Measurements from ENCODE around the gene ISG20. TPM values are rescaled to one million over a fixed set of nuclear protein-coding genes. Genes with fewer than 3 reads are reported as not detected.
A peak's percentile ranks its signal among the peaks of the same experiment; 100 is the strongest.

ISG20 gene
- total RNA-seq, 1 donor from 2014 or later = 15.9 TPM

DNA sequence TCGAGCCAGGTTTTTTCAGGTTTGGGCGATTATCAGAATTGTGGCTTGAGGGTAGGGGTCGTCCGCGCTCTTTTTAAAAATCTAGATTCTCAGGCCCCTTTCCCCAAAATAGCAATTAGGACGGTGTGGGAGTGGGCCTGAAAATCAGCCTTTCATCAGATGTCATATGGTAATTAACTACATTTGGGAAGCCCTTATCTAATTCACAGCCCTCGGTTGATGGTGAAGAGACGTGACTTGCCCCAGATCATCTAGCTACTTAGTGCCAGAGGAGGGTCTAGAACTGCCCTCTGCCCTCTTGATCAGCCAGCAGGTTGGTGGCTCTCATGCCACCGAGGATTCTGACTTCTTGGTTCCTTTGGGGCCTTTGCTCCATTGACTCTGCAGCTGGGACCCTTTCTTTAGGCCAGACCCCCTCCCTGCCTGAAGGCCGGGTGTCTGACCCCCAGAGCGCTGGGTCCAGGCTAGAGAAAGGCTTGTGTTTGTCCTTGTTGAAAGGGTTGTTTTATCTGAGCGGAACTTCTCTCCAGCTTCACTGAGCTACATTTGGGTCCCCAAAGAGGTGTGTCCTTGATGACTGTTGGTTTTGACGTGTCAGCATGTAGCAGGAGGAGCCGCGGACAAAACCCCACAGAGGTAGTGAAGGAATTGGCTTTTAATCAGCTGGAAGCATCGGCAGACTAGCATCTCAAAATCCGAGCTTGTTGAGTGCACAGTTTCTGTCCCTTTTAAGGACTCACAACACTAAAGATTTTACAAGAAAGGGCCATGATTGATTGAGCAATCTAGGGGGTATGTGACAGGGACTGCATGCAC lies 16.8 kb upstream of the ISG20 start:
- Mint-ChIP-seq H3K4me1 (ENCODE audit: low read depth, unreplicated experiment) (peaks cover 18% of the 10 kb centered on the region), H3K9me3 (ENCODE audit: unreplicated experiment) (no peaks in the 10 kb centered on the region), H3K4me3 (ENCODE audit: unreplicated experiment) (peak overlapping the region; percentile 97), H3K27ac (ENCODE audit: unreplicated experiment) (peak overlapping the region; percentile 95), H3K27me3 (ENCODE audit: low read depth, unreplicated experiment) (no peaks in the 10 kb centered on the region), H3K36me3 (ENCODE audit: low read depth, unreplicated experiment) (peaks cover 5% of the 10 kb centered on the region)
- Histone ChIP-seq H3K27me3 (ENCODE audit: insufficient read depth, low read length) (no peaks in the 10 kb centered on the region), H3K9ac (ENCODE audit: low read length) (peak overlapping the region; percentile 98), H3K9me3 (ENCODE audit: insufficient read depth, low read depth, low read length) (no peaks in the 10 kb centered on the region), H3K4me2 (ENCODE audit: low read length) (peak overlapping the region; percentile 88), H4K20me1 (ENCODE audit: insufficient read depth, low read length) (peaks cover 52% of the 10 kb centered on the region), H3K27ac (ENCODE audit: low read depth, low read length) (peak overlapping the region; percentile 99), H3K4me3 (ENCODE audit: insufficient read depth, low read depth, low read length) (peak overlapping the region; percentile 86), H3K36me3 (ENCODE audit: insufficient read depth, low read length) (peaks cover 17% of the 10 kb centered on the region), H2AFZ (ENCODE audit: low read depth, low read length) (no peak overlapping the region), H3K79me2 (ENCODE audit: insufficient read depth, low read length) (peaks cover 62% of the 10 kb centered on the region), H3K4me1 (ENCODE audit: insufficient read depth, low read length) (peaks cover 33% of the 10 kb centered on the region)
- DNase-seq (ENCODE audit: low read depth) (peak; percentile 51), FAIRE-seq (no peak)
- TF ChIP-seq, protein P1, sequence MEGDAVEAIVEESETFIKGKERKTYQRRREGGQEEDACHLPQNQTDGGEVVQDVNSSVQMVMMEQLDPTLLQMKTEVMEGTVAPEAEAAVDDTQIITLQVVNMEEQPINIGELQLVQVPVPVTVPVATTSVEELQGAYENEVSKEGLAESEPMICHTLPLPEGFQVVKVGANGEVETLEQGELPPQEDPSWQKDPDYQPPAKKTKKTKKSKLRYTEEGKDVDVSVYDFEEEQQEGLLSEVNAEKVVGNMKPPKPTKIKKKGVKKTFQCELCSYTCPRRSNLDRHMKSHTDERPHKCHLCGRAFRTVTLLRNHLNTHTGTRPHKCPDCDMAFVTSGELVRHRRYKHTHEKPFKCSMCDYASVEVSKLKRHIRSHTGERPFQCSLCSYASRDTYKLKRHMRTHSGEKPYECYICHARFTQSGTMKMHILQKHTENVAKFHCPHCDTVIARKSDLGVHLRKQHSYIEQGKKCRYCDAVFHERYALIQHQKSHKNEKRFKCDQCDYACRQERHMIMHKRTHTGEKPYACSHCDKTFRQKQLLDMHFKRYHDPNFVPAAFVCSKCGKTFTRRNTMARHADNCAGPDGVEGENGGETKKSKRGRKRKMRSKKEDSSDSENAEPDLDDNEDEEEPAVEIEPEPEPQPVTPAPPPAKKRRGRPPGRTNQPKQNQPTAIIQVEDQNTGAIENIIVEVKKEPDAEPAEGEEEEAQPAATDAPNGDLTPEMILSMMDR (IDR thresholded peaks at IDR 0.05; ENCODE audit: insufficient read depth, low read depth, low read length) = no peak
- no peak for TF ChIP-seq EZH2 (IDR thresholded peaks at IDR 0.05; ENCODE audit: insufficient read depth, low read length)

DNA sequence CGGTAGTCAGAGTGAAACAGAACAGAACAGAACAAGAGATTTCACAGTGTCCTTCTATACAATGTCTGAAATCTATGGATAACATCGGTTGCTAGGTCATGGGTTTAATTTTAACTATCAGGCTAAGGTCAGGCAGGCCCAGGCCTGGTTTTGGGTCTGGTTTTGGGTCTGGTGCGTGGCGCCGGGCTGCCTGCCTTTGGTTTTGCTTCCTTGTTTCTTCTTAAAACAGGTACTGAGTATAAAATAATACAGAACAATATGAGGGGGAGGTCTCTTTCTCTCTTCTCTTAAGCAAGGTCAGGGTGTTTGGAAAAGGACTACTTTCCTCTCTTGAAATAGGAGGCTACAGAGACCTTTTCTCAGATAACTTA lies 16.2 kb upstream of the ISG20 start:
- Mint-ChIP-seq H3K36me3 (ENCODE audit: low read depth, unreplicated experiment) (peaks cover 7% of the 10 kb centered on the region), H3K4me3 (ENCODE audit: unreplicated experiment) (peak overlapping the region; percentile 97), H3K4me1 (ENCODE audit: low read depth, unreplicated experiment) (peaks cover 21% of the 10 kb centered on the region), H3K27me3 (ENCODE audit: low read depth, unreplicated experiment) (no peaks in the 10 kb centered on the region), H3K27ac (ENCODE audit: unreplicated experiment) (peak overlapping the region; percentile 95), H3K9me3 (ENCODE audit: unreplicated experiment) (no peaks in the 10 kb centered on the region)
- TF ChIP-seq, protein P1 (IDR thresholded peaks at IDR 0.05; ENCODE audit: insufficient read depth, low read depth, low read length) = no peak
- TF ChIP-seq EZH2 (IDR thresholded peaks at IDR 0.05; ENCODE audit: insufficient read depth, low read length) = no peak
- Histone ChIP-seq H3K4me2 (ENCODE audit: low read length) (peak overlapping the region; percentile 88), H2AFZ (ENCODE audit: low read depth, low read length) (no peak overlapping the region), H3K27ac (ENCODE audit: low read depth, low read length) (peak overlapping the region; percentile 99), H3K9me3 (ENCODE audit: insufficient read depth, low read depth, low read length) (no peaks in the 10 kb centered on the region), H3K79me2 (ENCODE audit: insufficient read depth, low read length) (peaks cover 68% of the 10 kb centered on the region), H3K9ac (ENCODE audit: low read length) (peak overlapping the region; percentile 98), H3K4me1 (ENCODE audit: insufficient read depth, low read length) (peaks cover 38% of the 10 kb centered on the region), H4K20me1 (ENCODE audit: insufficient read depth, low read length) (peaks cover 58% of the 10 kb centered on the region), H3K4me3 (ENCODE audit: insufficient read depth, low read depth, low read length) (peak overlapping the region; percentile 86), H3K27me3 (ENCODE audit: insufficient read depth, low read length) (no peaks in the 10 kb centered on the region), H3K36me3 (ENCODE audit: insufficient read depth, low read length) (peaks cover 23% of the 10 kb centered on the region)
- no peak for FAIRE-seq
- no peak for DNase-seq (ENCODE audit: low read depth)

DNA sequence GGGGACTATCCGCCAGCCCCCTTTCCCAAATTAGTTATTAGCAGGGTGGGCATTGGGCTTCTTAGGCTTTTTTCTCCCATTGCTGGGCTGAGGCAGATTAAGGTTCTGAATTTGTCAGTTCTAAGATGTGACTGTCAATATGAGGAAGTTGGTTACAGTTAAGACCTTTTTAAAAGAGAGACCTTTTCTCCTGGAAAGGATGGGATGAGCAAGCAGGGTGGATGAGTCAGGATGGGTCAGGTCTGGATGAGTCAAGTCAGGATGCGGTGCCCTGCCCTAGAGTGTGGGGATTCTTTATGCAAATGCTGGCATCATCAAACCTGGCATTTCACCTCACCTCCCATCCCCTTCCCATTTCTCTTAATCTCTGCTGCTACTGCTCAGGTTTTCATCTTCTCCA lies 15.8 kb upstream of the ISG20 start:
- peaks cover 26% of the 10 kb centered on the region for H3K4me1 Mint-ChIP-seq (ENCODE audit: low read depth, unreplicated experiment)
- Histone ChIP-seq H3K9me3 (ENCODE audit: insufficient read depth, low read depth, low read length) (no peaks in the 10 kb centered on the region), H3K4me1 (ENCODE audit: insufficient read depth, low read length) (peaks cover 40% of the 10 kb centered on the region), H3K27me3 (ENCODE audit: insufficient read depth, low read length) (no peaks in the 10 kb centered on the region), H3K4me2 (ENCODE audit: low read length) (peak overlapping the region; percentile 88), H3K4me3 (ENCODE audit: insufficient read depth, low read depth, low read length) (peak overlapping the region; percentile 86), H3K36me3 (ENCODE audit: insufficient read depth, low read length) (peaks cover 28% of the 10 kb centered on the region), H3K9ac (ENCODE audit: low read length) (peak overlapping the region; percentile 98), H2AFZ (ENCODE audit: low read depth, low read length) (no peak overlapping the region), H3K27ac (ENCODE audit: low read depth, low read length) (peak overlapping the region; percentile 99), H3K79me2 (ENCODE audit: insufficient read depth, low read length) (peaks cover 73% of the 10 kb centered on the region), H4K20me1 (ENCODE audit: insufficient read depth, low read length) (peaks cover 63% of the 10 kb centered on the region)
- DNase-seq (ENCODE audit: low read depth) (peak; percentile 81), FAIRE-seq (peak; percentile 54)
- peak overlapping the region; percentile 95 for H3K27ac Mint-ChIP-seq (ENCODE audit: unreplicated experiment)
- TF ChIP-seq EZH2 (IDR thresholded peaks at IDR 0.05; ENCODE audit: insufficient read depth, low read length) = no peak
- TF ChIP-seq, protein P1 (IDR thresholded peaks at IDR 0.05; ENCODE audit: insufficient read depth, low read depth, low read length) = no peak
- H3K27me3 Mint-ChIP-seq (ENCODE audit: low read depth, unreplicated experiment) = no peaks in the 10 kb centered on the region
- peak overlapping the region; percentile 97 for H3K4me3 Mint-ChIP-seq (ENCODE audit: unreplicated experiment)
- no peaks in the 10 kb centered on the region for H3K9me3 Mint-ChIP-seq (ENCODE audit: unreplicated experiment)
- H3K36me3 Mint-ChIP-seq (ENCODE audit: low read depth, unreplicated experiment) = peaks cover 10% of the 10 kb centered on the region
